Uterus (tissue), 4 donors: ENCODE results near the gene SYDE2. TPM values are rescaled to one million over a fixed set of nuclear protein-coding genes. Genes with fewer than 3 reads are reported as not detected.

Source experiments
- DNase-seq, 2 donors: peaks; one replicate each; pipeline ENCODE4 v3.0.0-alpha.2; 2019 to 2020
- H3K27ac ChIP-seq, 2 donors: fragments of 200-600 bp; sonication (generic); 1 replicate in 1 of 2; 2 replicates in 1 of 2; pipeline ENCODE4 v1.5.1; 2016 to 2018
- H3K27me3 ChIP-seq, 2 donors: fragments of 200-600 bp; sonication (generic); one replicate each; pipeline ENCODE4 v1.5.1; 2018 to 2019; ENCODE audit warnings: control low read depth in 1 of 2
- H3K36me3 ChIP-seq, 2 donors: fragments of 200-600 bp; sonication (generic); one replicate each; pipeline ENCODE4 v1.5.1; 2019; ENCODE audit warnings: control low read depth in 1 of 2
- H3K4me1 ChIP-seq, 2 donors: fragments of 200-600 bp; sonication (generic); one replicate each; pipeline ENCODE4 v1.5.1; 2018 to 2019; ENCODE audit warnings: control low read depth in 1 of 2
- H3K4me3 ChIP-seq, 2 donors: fragments of 200-600 bp; sonication (generic); 1 replicate in 1 of 2; 2 replicates in 1 of 2; pipeline ENCODE4 v1.5.1; 2018 to 2019; ENCODE audit warnings: mild to moderate bottlenecking in 1 of 2
- H3K9me3 ChIP-seq, 2 donors: fragments of 200-600 bp; sonication (generic); one replicate each; pipeline ENCODE4 v1.5.1; 2019; ENCODE audit warnings: control low read depth in 1 of 2
- POLR2A ChIP-seq, 2 donors: fragments of 450-650 bp; IDR thresholded peaks; one replicate each; pipeline ENCODE4 v1.6.1; 2016; ENCODE audit warnings: antibody characterized with exemption in 2 of 2, mild to moderate bottlenecking in 1 of 2, moderate library complexity in 1 of 2
- intact Hi-C: fragments of 100-400 bp; cut with DNase I; formaldehyde crosslinking; loops from one replicate; pipeline ENCODE4 v1.15.1; 2023; ENCODE audit warnings: low total_unique reads
- total RNA-seq, 4 donors: library from RNA; depleted of rRNA in 3 of 4; stranded (reverse); fragments of >200 nt in 3 of 4; gene quantifications; one replicate each; pipeline versions ENCODE4 v1.1.0 to v1.2.4, GENCODE V29; 2014 to 2023
- TF ChIP-seq, protein P1 (sequence below), 4 experiments: fragments of 200-600 bp in 2 of 4; fragments of 450-650 bp in 2 of 4; sonication (generic) in 2 of 4; IDR thresholded peaks; one replicate each; pipeline ENCODE4 v1.5.1; 2016 to 2019; ENCODE audit warnings: antibody characterized with exemption in 4 of 4, mild to moderate bottlenecking in 2 of 4, moderate library complexity in 1 of 4
- donor health status: DM: yes; HTN: yes; CAD: no.

Gene SYDE2
- total RNA-seq, 4 donors from 2014 or later: 5.3 to 24.3 (median 14.6) TPM

DNA sequence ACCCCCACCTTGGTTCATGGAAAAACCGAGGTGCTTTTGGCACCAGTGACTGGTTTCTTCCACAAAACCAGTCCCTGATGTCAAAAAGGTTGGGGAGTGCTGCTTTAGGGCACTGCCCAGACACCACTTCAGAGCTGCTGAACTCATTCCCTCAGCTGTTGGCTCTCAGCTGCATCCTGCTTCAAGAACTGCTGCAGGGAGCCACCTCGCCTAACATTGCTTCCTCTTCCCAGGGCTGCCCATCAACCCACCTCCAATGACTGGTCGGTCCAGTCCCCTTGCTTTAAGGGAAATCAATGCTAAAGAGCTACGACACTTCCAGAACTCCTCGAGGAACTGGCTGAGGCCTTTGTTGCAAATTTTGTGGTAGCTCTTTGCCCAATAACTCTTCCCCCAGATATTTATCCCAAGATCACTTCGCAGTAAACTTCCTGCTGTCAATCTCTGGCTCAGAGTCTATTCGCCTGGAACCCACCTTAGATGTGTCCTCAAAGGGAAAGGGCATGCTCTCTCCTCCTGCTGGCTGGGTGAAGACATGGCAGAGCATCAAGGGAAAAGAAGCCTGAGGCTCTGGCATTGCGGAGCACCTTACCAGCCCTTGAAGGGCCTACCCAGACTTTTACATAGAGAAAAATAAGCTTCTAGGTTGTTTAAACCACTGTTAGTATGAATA, 29.6 kb upstream of the SYDE2 start:
- Histone ChIP-seq H3K36me3 (no peaks in the 10 kb centered on the region), H3K27ac (no peak overlapping the region), H3K4me3 (no peak overlapping the region), H3K9me3 (no peaks in the 10 kb centered on the region), H3K27me3 (no peaks in the 10 kb centered on the region), H3K4me1 (no peaks in the 10 kb centered on the region)
- no peak for DNase-seq
- no peak for TF ChIP-seq POLR2A (IDR thresholded peaks at IDR 0.05)
- TF ChIP-seq, protein P1, sequence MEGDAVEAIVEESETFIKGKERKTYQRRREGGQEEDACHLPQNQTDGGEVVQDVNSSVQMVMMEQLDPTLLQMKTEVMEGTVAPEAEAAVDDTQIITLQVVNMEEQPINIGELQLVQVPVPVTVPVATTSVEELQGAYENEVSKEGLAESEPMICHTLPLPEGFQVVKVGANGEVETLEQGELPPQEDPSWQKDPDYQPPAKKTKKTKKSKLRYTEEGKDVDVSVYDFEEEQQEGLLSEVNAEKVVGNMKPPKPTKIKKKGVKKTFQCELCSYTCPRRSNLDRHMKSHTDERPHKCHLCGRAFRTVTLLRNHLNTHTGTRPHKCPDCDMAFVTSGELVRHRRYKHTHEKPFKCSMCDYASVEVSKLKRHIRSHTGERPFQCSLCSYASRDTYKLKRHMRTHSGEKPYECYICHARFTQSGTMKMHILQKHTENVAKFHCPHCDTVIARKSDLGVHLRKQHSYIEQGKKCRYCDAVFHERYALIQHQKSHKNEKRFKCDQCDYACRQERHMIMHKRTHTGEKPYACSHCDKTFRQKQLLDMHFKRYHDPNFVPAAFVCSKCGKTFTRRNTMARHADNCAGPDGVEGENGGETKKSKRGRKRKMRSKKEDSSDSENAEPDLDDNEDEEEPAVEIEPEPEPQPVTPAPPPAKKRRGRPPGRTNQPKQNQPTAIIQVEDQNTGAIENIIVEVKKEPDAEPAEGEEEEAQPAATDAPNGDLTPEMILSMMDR (IDR thresholded peaks at IDR 0.05): no peak
- intact Hi-C loops: no loop called here

DNA sequence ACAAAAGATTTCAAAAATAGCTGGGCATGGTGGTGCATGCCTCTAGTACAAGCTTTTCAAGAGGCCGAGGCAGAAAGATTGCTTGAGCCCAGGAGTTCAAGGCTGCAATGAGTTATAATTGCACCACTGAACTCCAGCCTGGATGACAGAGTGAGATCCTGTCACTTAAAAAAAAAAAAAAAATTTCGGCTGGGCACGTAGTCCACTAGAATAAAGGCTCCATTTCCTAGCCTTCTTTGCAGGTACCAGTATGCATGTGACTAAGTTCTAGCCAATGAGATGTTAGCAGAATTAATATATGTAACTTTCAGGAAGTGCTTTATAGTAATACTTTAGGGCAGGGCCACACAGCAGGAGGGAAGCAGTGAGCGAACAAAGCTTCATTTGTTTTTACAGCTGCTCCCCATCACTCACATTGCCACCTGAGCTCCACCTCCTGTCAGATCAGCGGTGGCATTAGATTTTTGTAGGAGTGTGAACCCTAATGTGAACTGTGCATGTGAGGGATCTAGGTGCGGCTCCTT, 28.8 kb upstream of the SYDE2 start:
- H3K36me3 ChIP-seq: no peaks in the 10 kb centered on the region
- H3K4me3 ChIP-seq: no peak overlapping the region
- H3K4me1 ChIP-seq: peaks cover 0 to 5% of the 10 kb centered on the region in 2 donors
- intact Hi-C loops: no loop called here
- DNase-seq: no peak
- no peaks in the 10 kb centered on the region for H3K27me3 ChIP-seq
- H3K27ac ChIP-seq: no peak overlapping the region
- no peak for TF ChIP-seq POLR2A (IDR thresholded peaks at IDR 0.05)
- no peaks in the 10 kb centered on the region for H3K9me3 ChIP-seq

DNA sequence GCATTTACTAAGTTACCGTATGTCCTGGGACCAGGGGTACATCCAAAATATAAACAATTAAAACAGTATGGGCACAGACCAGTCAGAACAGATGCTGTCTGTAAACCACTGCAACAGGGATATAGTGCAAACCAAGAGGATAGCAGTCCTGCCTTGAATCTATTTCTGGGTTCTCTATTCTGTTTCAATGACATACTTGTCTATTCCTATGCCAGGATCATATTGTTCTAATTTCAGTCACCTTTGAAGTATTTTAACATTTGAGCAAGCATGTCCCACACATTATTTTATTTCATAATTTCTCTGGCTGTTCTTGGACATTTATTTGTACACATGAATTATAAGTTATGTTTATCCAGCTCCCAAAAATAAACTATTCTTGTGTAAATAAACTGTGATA, 28.2 kb upstream of the SYDE2 start:
- Histone ChIP-seq H3K27me3 (no peaks in the 10 kb centered on the region), H3K9me3 (no peaks in the 10 kb centered on the region), H3K4me1 (peaks cover 5 to 11% of the 10 kb centered on the region in 2 donors), H3K4me3 (no peak overlapping the region), H3K27ac (no peak overlapping the region), H3K36me3 (no peaks in the 10 kb centered on the region)
- TF ChIP-seq, protein P1 (IDR thresholded peaks at IDR 0.05): no peak
- no peak for TF ChIP-seq POLR2A (IDR thresholded peaks at IDR 0.05)
- no peak for DNase-seq
- intact Hi-C loops: no loop called here

DNA sequence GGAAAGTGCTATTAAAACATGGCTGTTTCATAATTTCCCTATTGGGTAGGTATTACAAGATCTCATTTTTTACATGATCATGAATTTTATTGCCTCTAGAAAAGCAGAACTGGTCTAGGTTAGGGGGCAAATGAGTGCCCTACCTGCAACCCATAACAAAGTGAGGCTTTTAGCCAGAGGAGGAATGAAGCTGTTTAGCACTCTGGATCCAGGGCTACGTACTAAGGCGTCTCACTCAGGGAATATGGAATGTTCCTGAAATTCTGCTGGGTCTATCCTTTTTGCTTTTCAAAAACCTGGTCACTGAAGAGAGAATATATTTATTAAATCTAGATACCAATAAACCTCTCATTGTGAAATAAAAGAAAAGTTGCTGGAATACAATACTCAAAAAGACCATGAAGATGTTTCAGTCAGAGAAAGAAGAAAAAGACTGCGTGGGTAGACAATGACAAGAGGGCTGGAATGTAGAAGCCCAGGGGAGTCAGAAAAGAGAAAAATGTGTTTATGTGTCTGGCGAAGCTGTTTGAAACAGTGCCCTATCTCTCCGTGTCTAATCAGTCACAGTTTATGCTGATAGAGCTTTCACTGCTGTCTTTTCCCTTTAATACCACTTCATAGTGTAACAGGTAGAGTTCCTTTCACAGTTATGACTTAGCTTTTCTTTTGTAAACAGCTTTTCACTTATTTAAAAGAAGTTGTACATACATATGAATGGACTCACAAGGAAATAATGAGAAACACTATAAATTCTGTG, 25.0 kb upstream of the SYDE2 start:
- TF ChIP-seq, protein P1 (IDR thresholded peaks at IDR 0.05): no peak
- no peak for TF ChIP-seq POLR2A (IDR thresholded peaks at IDR 0.05)
- Histone ChIP-seq H3K4me3 (no peak overlapping the region), H3K4me1 (peaks cover 5 to 11% of the 10 kb centered on the region in 2 donors), H3K9me3 (no peaks in the 10 kb centered on the region), H3K27me3 (no peaks in the 10 kb centered on the region), H3K36me3 (no peaks in the 10 kb centered on the region), H3K27ac (peak overlapping the region; percentile 65)
- intact Hi-C loops: no loop called here
- no peak for DNase-seq

DNA sequence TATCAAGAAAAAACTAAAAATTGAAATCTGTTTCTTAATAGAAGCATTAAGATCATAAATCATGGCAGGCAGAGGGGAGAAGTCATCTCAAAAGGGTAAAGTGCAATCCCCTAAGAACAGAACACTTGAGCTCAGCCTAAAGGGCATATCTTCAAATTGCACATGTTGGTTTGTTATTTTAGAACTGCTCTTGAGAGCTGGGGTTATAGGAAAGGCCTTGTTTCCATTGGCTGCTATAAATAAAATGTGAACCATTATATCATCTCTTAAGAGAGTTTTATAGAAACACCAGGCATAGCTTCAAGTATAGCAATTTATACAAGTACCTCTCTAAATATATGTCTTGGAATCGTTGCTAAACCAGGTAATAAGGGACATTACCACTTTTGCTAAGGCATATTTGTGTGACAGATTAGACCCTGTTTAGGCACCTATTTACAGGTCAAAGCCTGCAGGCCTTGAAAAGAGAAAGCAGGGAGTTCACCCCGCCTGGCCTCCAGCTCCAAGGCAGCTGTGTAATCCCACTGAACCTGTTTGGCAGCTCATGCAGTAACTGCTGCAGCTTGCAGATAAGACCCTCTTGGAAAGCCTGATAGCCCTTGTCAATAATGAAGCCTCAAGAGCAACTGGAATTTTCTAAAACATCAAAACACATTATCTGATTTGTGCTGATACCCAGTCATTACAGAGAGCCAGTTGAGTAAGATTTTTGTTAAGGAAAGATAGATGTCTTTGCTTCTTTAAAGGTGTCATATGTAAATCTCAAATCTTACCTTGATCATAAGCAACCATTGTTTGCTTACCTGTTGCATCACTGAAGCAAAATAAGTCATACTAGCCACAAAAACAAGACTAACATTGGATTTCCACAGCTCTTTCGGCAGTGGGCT, 24.2 kb upstream of the SYDE2 start:
- intact Hi-C loops: no loop called here
- no peaks in the 10 kb centered on the region for H3K27me3 ChIP-seq
- peaks cover 5 to 11% of the 10 kb centered on the region in 2 donors for H3K4me1 ChIP-seq
- no peak for DNase-seq
- TF ChIP-seq, protein P1 (IDR thresholded peaks at IDR 0.05): no peak
- no peaks in the 10 kb centered on the region for H3K36me3 ChIP-seq
- H3K9me3 ChIP-seq: no peaks in the 10 kb centered on the region
- H3K4me3 ChIP-seq: no peak overlapping the region
- H3K27ac ChIP-seq: peak overlapping the region; percentile 65
